DOHH2 (cell line): ENCODE data around the gene CRYZL1.

Source experiments
- CTCF ChIP-seq: fragments of 200-600 bp; sonication (generic); IDR thresholded peaks from one replicate; pipeline ENCODE4 v1.5.1; 2014; ENCODE audit warnings: antibody characterized with exemption, mild to moderate bottlenecking, low read depth, low read length; ENCODE audit not compliant: poor library complexity, severe bottlenecking
- EZH2phosphoT487 ChIP-seq: fragments of 200-600 bp; sonication (generic); IDR thresholded peaks from 2 replicates; pipeline ENCODE4 v1.6.1; 2017; ENCODE audit warnings: borderline replicate concordance, mild to moderate bottlenecking, antibody characterized with exemption, low read length, moderate library complexity, mixed read lengths

DNA sequence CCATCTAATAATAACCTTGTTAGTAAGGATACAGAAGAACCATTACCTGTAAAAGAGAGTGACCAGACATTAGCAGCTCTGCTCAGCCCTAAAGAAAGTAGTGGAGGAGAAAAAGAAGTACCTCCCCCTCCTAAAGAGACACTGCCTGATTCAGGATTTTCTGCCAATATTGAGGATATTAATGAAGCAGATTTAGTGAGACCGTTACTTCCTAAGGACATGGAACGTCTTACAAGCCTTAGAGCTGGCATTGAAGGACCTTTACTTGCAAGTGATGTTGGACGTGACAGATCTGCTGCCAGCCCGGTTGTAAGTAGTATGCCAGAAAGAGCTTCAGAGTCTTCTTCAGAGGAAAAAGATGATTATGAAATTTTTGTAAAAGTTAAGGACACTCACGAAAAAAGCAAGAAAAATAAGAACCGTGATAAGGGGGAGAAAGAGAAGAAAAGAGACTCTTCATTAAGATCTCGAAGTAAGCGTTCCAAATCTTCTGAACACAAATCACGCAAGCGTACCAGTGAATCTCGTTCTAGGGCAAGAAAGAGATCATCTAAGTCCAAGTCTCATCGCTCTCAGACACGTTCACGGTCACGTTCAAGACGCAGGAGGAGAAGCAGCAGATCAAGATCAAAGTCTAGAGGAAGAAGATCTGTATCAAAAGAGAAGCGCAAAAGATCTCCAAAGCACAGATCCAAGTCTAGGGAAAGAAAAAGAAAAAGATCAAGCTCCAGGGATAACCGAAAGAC lies 87.1 kb downstream of the CRYZL1 start:
- TF ChIP-seq EZH2phosphoT487 (no peak), CTCF (no peak)
